Measurements from ENCODE around the gene ZCWPW1. TPM values are rescaled to one million over a fixed set of nuclear protein-coding genes. Genes with fewer than 3 reads are reported as not detected.

ZCWPW1 gene
- total RNA-seq, 1 donor from 2014 or later: 1.8 TPM

- no peak overlapping the region for H3K4me3 Mint-ChIP-seq
- peaks cover 24% of the 10 kb centered on the region for H3K27me3 Mint-ChIP-seq (ENCODE audit: low read depth)
- no peaks in the 10 kb centered on the region for H3K36me3 Mint-ChIP-seq (ENCODE audit: low read depth)
- no peak for TF ChIP-seq CTCF (conservative IDR thresholded peaks at IDR 0.05)
- DNase-seq (ENCODE audit: low read depth, low spot score): no peak
- no peak overlapping the region for H3K27ac Mint-ChIP-seq (ENCODE audit: unreplicated experiment)
- H3K9me3 Mint-ChIP-seq: no peaks in the 10 kb centered on the region
- no peaks in the 10 kb centered on the region for H3K4me1 Mint-ChIP-seq
Observed at GRCh38 chr7:100397315-100398081, 31.0 kb downstream of the ZCWPW1 start.

GRCh38 chr7:100396421-100396982 is 32.0 kb downstream of the ZCWPW1 start:
- Mint-ChIP-seq H3K4me1 (no peaks in the 10 kb centered on the region), H3K27me3 (ENCODE audit: low read depth) (peaks cover 23% of the 10 kb centered on the region), H3K36me3 (ENCODE audit: low read depth) (no peaks in the 10 kb centered on the region), H3K4me3 (no peak overlapping the region), H3K27ac (ENCODE audit: unreplicated experiment) (no peak overlapping the region), H3K9me3 (no peaks in the 10 kb centered on the region)
- no peak for DNase-seq (ENCODE audit: low read depth, low spot score)
- TF ChIP-seq CTCF (conservative IDR thresholded peaks at IDR 0.05): no peak

GRCh38 chr7:100394077-100394476 is 34.4 kb downstream of the ZCWPW1 start:
- Mint-ChIP-seq H3K9me3 (no peaks in the 10 kb centered on the region), H3K4me1 (no peaks in the 10 kb centered on the region), H3K4me3 (no peak overlapping the region), H3K27ac (ENCODE audit: unreplicated experiment) (no peak overlapping the region), H3K36me3 (ENCODE audit: low read depth) (no peaks in the 10 kb centered on the region), H3K27me3 (ENCODE audit: low read depth) (peaks cover 23% of the 10 kb centered on the region)
- no peak for TF ChIP-seq CTCF (conservative IDR thresholded peaks at IDR 0.05)
- DNase-seq (ENCODE audit: low read depth, low spot score): no peak

- Mint-ChIP-seq H3K9me3 (no peaks in the 10 kb centered on the region), H3K36me3 (ENCODE audit: low read depth) (no peaks in the 10 kb centered on the region)
Observed at GRCh38 chr7:100393233-100393905, 35.1 kb downstream of the ZCWPW1 start.

More at GRCh38 chr7:100393233-100393905, 35.1 kb downstream of the ZCWPW1 start:
- DNase-seq (ENCODE audit: low read depth, low spot score): no peak
- no peaks in the 10 kb centered on the region for H3K4me1 Mint-ChIP-seq
- no peak for TF ChIP-seq CTCF (conservative IDR thresholded peaks at IDR 0.05)
- peaks cover 21% of the 10 kb centered on the region for H3K27me3 Mint-ChIP-seq (ENCODE audit: low read depth)
- no peak overlapping the region for H3K27ac Mint-ChIP-seq (ENCODE audit: unreplicated experiment)
- H3K4me3 Mint-ChIP-seq: no peak overlapping the region

Measured in neural crest cell (in vitro differentiated cells).